DOHH2 (cell line): Measurements from ENCODE around the gene GLS.

Experiments
- H3F3A ChIP-seq: fragments of 200-600 bp; sonication (generic), shearing (Covaris generic); 2 replicates; pipeline ENCODE4 v1.6.0; 2016; ENCODE audit warnings: antibody characterized with exemption, mild to moderate bottlenecking; ENCODE audit not compliant: control insufficient read depth, insufficient read depth
- H3K27ac ChIP-seq: fragments of 200-600 bp; sonication (generic); 2 replicates; pipeline ENCODE4 v1.5.1; 2014; ENCODE audit warnings: low read depth, mild to moderate bottlenecking, low read length, moderate library complexity
- H3K27me3 ChIP-seq: fragments of 200-600 bp; sonication (generic); 2 replicates; pipeline ENCODE4 v1.6.1; 2014; ENCODE audit warnings: mild to moderate bottlenecking, low read length, mixed read lengths; ENCODE audit not compliant: control insufficient read depth
- H3K36me3 ChIP-seq: fragments of 200-600 bp; sonication (generic); 2 replicates; pipeline ENCODE4 v1.6.1; 2014; ENCODE audit warnings: mild to moderate bottlenecking, low read length, moderate library complexity, mixed read lengths; ENCODE audit not compliant: control insufficient read depth
- H3K4me1 ChIP-seq: fragments of 200-600 bp; sonication (generic); 2 replicates; pipeline ENCODE4 v1.6.1; 2014; ENCODE audit warnings: mild to moderate bottlenecking, low read length, mixed read lengths; ENCODE audit not compliant: control insufficient read depth
- H3K4me2 ChIP-seq: fragments of 200-600 bp; sonication (generic); 2 replicates; pipeline ENCODE4 v1.6.0; 2014; ENCODE audit warnings: mild to moderate bottlenecking, low read length, moderate library complexity
- H3K4me3 ChIP-seq: fragments of 200-600 bp; sonication (generic); 2 replicates; pipeline ENCODE4 v1.5.1; 2014; ENCODE audit warnings: mild to moderate bottlenecking, low read length, mixed read lengths
- H3K79me2 ChIP-seq: fragments of 200-600 bp; sonication (generic); 2 replicates; pipeline ENCODE4 v1.6.1; 2014; ENCODE audit warnings: mild to moderate bottlenecking, low read length, mixed read lengths; ENCODE audit not compliant: control insufficient read depth
- H3K9me2 ChIP-seq: fragments of 200-600 bp; sonication (generic); replicated peaks from 2 replicates; pipeline ENCODE4 v1.6.1; 2014; ENCODE audit warnings: mild to moderate bottlenecking, low read length, mixed read lengths; ENCODE audit not compliant: control insufficient read depth
- H3K9me3 ChIP-seq: fragments of 200-600 bp; sonication (generic); 2 replicates; pipeline ENCODE4 v1.6.1; 2014; ENCODE audit warnings: antibody characterized with exemption, low read length, mixed read lengths; ENCODE audit not compliant: control insufficient read depth, insufficient read depth
- H4K20me1 ChIP-seq: fragments of 200-600 bp; sonication (generic); 2 replicates; pipeline ENCODE4 v1.6.0; 2014; ENCODE audit warnings: low read depth, mild to moderate bottlenecking, antibody characterized with exemption, low read length, moderate library complexity; ENCODE audit not compliant: control insufficient read depth, insufficient read depth
- EZH2phosphoT487 ChIP-seq: fragments of 200-600 bp; sonication (generic); IDR thresholded peaks from 2 replicates; pipeline ENCODE4 v1.6.1; 2017; ENCODE audit warnings: borderline replicate concordance, mild to moderate bottlenecking, antibody characterized with exemption, low read length, moderate library complexity, mixed read lengths
- TF ChIP-seq, protein P1 (sequence below): fragments of 200-600 bp; sonication (generic); IDR thresholded peaks from one replicate; pipeline ENCODE4 v1.5.1; 2014; ENCODE audit warnings: antibody characterized with exemption, mild to moderate bottlenecking, low read depth, low read length; ENCODE audit not compliant: poor library complexity, severe bottlenecking

Gene GLS

DNA sequence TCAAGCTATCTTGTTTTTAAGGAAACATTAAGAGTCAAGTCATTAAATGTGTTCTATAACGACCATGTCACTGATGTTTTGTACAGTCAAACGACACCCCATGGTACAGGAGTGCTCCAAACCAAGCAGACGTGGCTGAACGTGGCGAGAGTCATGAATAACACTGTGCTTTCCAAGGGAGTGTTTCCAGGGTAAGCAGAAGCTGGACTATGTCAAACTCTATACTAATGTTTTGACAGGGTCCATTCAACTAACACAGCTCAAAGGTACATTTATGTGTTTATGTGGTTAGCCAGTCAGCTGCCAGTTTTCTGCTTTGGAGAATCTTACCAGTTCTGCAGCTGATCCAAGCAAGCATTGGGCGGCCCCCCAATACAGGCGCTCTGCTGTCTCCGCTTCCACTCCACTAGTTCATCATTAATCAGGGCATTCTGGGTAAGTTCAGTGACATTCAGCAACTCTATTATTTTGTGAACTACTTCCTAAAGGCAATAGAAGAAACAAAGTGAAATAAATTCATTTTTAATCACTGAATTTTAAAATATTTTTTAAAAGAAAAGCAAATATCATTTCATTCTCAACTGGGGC, 117.0 kb downstream of the GLS start:
- Histone ChIP-seq H3K9me2 (no peaks in the 10 kb centered on the region), H3K9me3 (no peaks in the 10 kb centered on the region), H3K27me3 (no peaks in the 10 kb centered on the region), H3F3A (no peaks in the 10 kb centered on the region), H3K4me1 (no peaks in the 10 kb centered on the region), H3K79me2 (no peaks in the 10 kb centered on the region), H4K20me1 (no peaks in the 10 kb centered on the region), H3K4me3 (no peak overlapping the region), H3K27ac (no peak overlapping the region), H3K4me2 (no peak overlapping the region), H3K36me3 (no peaks in the 10 kb centered on the region)
- no peak for TF ChIP-seq EZH2phosphoT487
- TF ChIP-seq, protein P1, sequence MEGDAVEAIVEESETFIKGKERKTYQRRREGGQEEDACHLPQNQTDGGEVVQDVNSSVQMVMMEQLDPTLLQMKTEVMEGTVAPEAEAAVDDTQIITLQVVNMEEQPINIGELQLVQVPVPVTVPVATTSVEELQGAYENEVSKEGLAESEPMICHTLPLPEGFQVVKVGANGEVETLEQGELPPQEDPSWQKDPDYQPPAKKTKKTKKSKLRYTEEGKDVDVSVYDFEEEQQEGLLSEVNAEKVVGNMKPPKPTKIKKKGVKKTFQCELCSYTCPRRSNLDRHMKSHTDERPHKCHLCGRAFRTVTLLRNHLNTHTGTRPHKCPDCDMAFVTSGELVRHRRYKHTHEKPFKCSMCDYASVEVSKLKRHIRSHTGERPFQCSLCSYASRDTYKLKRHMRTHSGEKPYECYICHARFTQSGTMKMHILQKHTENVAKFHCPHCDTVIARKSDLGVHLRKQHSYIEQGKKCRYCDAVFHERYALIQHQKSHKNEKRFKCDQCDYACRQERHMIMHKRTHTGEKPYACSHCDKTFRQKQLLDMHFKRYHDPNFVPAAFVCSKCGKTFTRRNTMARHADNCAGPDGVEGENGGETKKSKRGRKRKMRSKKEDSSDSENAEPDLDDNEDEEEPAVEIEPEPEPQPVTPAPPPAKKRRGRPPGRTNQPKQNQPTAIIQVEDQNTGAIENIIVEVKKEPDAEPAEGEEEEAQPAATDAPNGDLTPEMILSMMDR: no peak

DNA sequence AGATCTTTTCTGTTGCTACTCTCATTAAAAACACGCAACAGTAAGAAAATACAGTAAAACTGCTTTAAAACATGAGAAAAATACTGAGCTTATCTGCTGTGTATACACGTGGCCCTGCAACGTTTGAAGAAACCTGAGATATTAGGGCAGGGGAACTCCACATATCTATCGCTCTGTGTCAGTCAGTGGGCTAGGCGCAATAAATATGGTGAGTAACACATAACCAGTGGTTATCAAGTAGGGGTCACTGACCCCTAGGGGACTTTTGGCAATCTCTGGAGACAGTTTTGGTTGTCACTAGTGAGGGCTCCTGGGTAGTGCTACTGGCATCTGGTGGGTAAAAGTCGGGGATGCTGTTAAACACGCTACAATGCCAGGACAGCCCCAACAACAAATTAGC, 118.4 kb downstream of the GLS start:
- Histone ChIP-seq H3K27me3 (no peaks in the 10 kb centered on the region), H3K9me3 (no peaks in the 10 kb centered on the region), H3K4me3 (no peak overlapping the region), H3K4me2 (no peak overlapping the region), H3K36me3 (no peaks in the 10 kb centered on the region), H3K27ac (no peak overlapping the region), H3K9me2 (no peaks in the 10 kb centered on the region), H3K79me2 (no peaks in the 10 kb centered on the region), H3K4me1 (no peaks in the 10 kb centered on the region), H3F3A (no peaks in the 10 kb centered on the region), H4K20me1 (no peaks in the 10 kb centered on the region)
- TF ChIP-seq, protein P1: no peak
- no peak for TF ChIP-seq EZH2phosphoT487

DNA sequence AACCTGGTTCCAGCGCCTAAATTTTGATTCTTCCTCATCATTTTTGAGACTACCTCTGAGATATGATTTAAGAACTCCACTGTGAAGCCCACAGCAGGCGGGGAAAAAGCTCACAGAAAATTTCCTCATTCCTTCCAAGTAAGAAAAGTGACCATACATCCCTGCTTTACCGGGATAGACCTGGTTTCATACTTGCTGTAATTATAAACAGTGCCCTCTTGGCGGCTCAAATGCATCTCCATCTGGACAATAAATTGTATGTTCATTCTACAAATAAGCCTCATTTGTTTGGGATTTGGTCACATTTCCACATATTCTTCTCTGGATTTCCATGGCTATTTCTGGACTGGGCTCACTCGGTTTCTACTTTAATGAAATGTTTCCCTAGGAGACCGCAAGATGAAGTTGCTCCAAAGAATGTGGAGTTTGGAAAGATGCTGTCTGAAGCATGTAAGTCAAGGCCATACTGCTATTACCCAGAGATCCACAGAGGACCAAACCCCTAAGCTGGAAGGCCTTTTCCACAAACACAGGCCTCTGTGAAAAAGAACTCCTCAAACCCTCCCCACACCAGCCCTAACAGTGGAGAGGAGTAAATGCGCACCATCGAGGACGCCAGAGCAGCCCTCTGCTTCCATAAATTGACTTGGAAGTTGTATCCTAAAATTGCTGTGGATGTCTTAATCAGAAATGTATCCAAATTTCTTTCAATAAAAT, 119.5 kb downstream of the GLS start:
- no peaks in the 10 kb centered on the region for H3K79me2 ChIP-seq

More for the DNA sequence above, 119.5 kb downstream of the GLS start:
- Histone ChIP-seq H4K20me1 (no peaks in the 10 kb centered on the region), H3K4me2 (no peak overlapping the region), H3K4me1 (no peaks in the 10 kb centered on the region), H3K9me2 (no peaks in the 10 kb centered on the region), H3K4me3 (no peak overlapping the region), H3K27ac (no peak overlapping the region), H3K9me3 (no peaks in the 10 kb centered on the region), H3K27me3 (no peaks in the 10 kb centered on the region), H3K36me3 (no peaks in the 10 kb centered on the region), H3F3A (no peaks in the 10 kb centered on the region)
- TF ChIP-seq EZH2phosphoT487: no peak
- TF ChIP-seq, protein P1: no peak
